Nucleus accumbens (tissue), 56 donors: ENCODE measurements around the gene TSR2.

Experiments
- DNase-seq, 56 donors: peaks; one replicate each; lab custom pipeline; 2025; lab: John Stamatoyannopoulos, UW

TSR2 gene

GRCh38 chrX:54439960-54440871 lies at the start of gene TSR2:
Gene TSR2 (plus strand): TSS chrX:54440404. CDS start chrX:54440422, 18 bp downstream.
- peak; percentile 11 to 87 (median 66) for DNase-seq

GRCh38 chrX:54397113-54397512 lies 43.1 kb upstream of the TSR2 start:
- no peak for DNase-seq

GRCh38 chrX:54407266-54407665 lies 32.9 kb upstream of the TSR2 start:
- DNase-seq: no peak

GRCh38 chrX:54411732-54412131 lies 28.5 kb upstream of the TSR2 start:
- no peak for DNase-seq

GRCh38 chrX:54413753-54414152 lies 26.5 kb upstream of the TSR2 start:
- DNase-seq: no peak

GRCh38 chrX:54415534-54416350 lies 24.5 kb upstream of the TSR2 start:
- no peak for DNase-seq

GRCh38 chrX:54416965-54417364 lies 23.2 kb upstream of the TSR2 start:
- DNase-seq: no peak

GRCh38 chrX:54419559-54420302 lies 20.5 kb upstream of the TSR2 start:
- DNase-seq: no peak

- no peak for DNase-seq
These were observed 18.0 kb upstream of the TSR2 start for GRCh38 chrX:54422168-54422567.

- no peak for DNase-seq
These were observed 16.9 kb upstream of the TSR2 start for GRCh38 chrX:54423161-54423888.

- no peak for DNase-seq
These were observed 12.3 kb upstream of the TSR2 start for GRCh38 chrX:54427837-54428424.

- DNase-seq: no peak
These were observed 9.7 kb upstream of the TSR2 start for GRCh38 chrX:54430519-54430918.

- no peak for DNase-seq
These were observed 5.1 kb upstream of the TSR2 start for GRCh38 chrX:54435121-54435520.

GRCh38 chrX:54442790-54443189 lies 2.6 kb downstream of the TSR2 start:
- no peak for DNase-seq

GRCh38 chrX:54444752-54445151 lies 4.5 kb downstream of the TSR2 start:
- DNase-seq: no peak

GRCh38 chrX:54446084-54446483 lies 5.9 kb downstream of the TSR2 start:
- DNase-seq: no peak

GRCh38 chrX:54447461-54447860 lies 7.3 kb downstream of the TSR2 start:
- no peak for DNase-seq

GRCh38 chrX:54449929-54450328 lies 9.7 kb downstream of the TSR2 start:
- DNase-seq: no peak

GRCh38 chrX:54452920-54453319 lies 12.7 kb downstream of the TSR2 start:
- DNase-seq: no peak
